Measurements from ENCODE around the gene CDK13. TPM values are rescaled to one million over a fixed set of nuclear protein-coding genes. Genes with fewer than 3 reads are reported as not detected.
"Not testable (repeated sequence)": the region's sequence is repeated elsewhere in the genome, so short reads cannot be mapped to it uniquely, and the experiment has no call there.

The CDK13 gene
- total RNA-seq, 1 experiment from 2014 or later: 52.2 TPM

GRCh38 chr7:40118201-40118600, 168.1 kb downstream of the CDK13 start:
- not testable (repeated sequence) for H4K20me1 ChIP-seq (ENCODE audit: control insufficient read depth, insufficient read depth, insufficient read length); H3T11ph ChIP-seq (ENCODE audit: low read length); H4K91ac ChIP-seq (ENCODE audit: insufficient read length, low read depth, low read length); H3K9ac ChIP-seq (ENCODE audit: extremely low read depth, insufficient read length, low read length); H3K14ac ChIP-seq (ENCODE audit: insufficient read depth, low read length); H4K8ac ChIP-seq (replicated peaks; ENCODE audit: insufficient read length, low read depth, low read length); H3K27ac Mint-ChIP-seq; H3K9me3 Mint-ChIP-seq; H2AFZ ChIP-seq (ENCODE audit: low read length); H3K9me3 ChIP-seq (ENCODE audit: control insufficient read depth, low read depth, low read length); H3K79me1 ChIP-seq (ENCODE audit: insufficient read depth, low read depth, low read length, poor library complexity, severe bottlenecking); H2BK20ac ChIP-seq (ENCODE audit: low read depth, low read length, poor library complexity, severe bottlenecking); H3K4me2 ChIP-seq (ENCODE audit: insufficient read depth, insufficient read length, low read length); H3K23me2 ChIP-seq (ENCODE audit: insufficient read length, low read depth, low read length, poor library complexity, severe bottlenecking); H3K23ac ChIP-seq (ENCODE audit: insufficient read length, low read depth, low read length); H3K4ac ChIP-seq (ENCODE audit: low read depth, low read length); H3K27me3 Mint-ChIP-seq (ENCODE audit: low read depth); H3K27ac ChIP-seq (ENCODE audit: insufficient read length, low read depth, low read length); H3K18ac ChIP-seq (ENCODE audit: insufficient read length, low read depth, low read length); H2BK120ac ChIP-seq (ENCODE audit: low read depth, low read length, poor library complexity, severe bottlenecking); H3K79me2 ChIP-seq (ENCODE audit: insufficient read depth, low read length); H2BK5ac ChIP-seq (ENCODE audit: insufficient read length, low read length); H3K4me3 Mint-ChIP-seq; H3K36me3 Mint-ChIP-seq (ENCODE audit: insufficient read depth in 1 of 3, low read depth in 3 of 3); H3K27me3 ChIP-seq (ENCODE audit: insufficient read depth, low read length); H2BK12ac ChIP-seq (ENCODE audit: insufficient read length, low read depth, low read length); H3K56ac ChIP-seq (ENCODE audit: insufficient read length, low read depth, low read length); DNase-seq; H4K5ac ChIP-seq (ENCODE audit: insufficient read length, low read depth, low read length); H3K4me1 ChIP-seq (ENCODE audit: insufficient read depth, low read length); H2AK5ac ChIP-seq (ENCODE audit: insufficient read length, low read length); H2BK15ac ChIP-seq (ENCODE audit: low read depth, low read length)
- peaks cover 4 to 12% of the 10 kb centered on the region in 2 experiments for H3K4me1 Mint-ChIP-seq
- no CpG with 5 or more reads among the region's 7 CpGs for WGBS (ENCODE audit: extremely low coverage, insufficient read length, low lambda C conversion rate)
